T-helper 1 cell treated with Interleukin-12 subunit alpha and Interleukin-12 subunit beta and Interleukin-4 antibody, amounts not matched to agents 30 μg/mL and 1 μg/mL, for 36 hours (primary cell): ENCODE measurements around the gene NR2F6.
"Not testable (repeated sequence)": the region's sequence is repeated elsewhere in the genome, so short reads cannot be mapped to it uniquely, and the experiment has no call there.

Source experiments
- H3K27ac Mint-ChIP-seq: one replicate; pipeline ENCODE4 v1.8.0; 2021; ENCODE audit warnings: mild to moderate bottlenecking, mixed read lengths
- H3K27me3 Mint-ChIP-seq: one replicate; pipeline ENCODE4 v1.8.0; 2021; ENCODE audit warnings: low read depth, mixed read lengths
- H3K36me3 Mint-ChIP-seq: one replicate; pipeline ENCODE4 v1.8.0; 2021; ENCODE audit warnings: low read depth, mixed read lengths
- H3K4me1 Mint-ChIP-seq: one replicate; pipeline ENCODE4 v1.8.0; 2021; ENCODE audit warnings: low read depth, mixed read lengths
- H3K4me3 Mint-ChIP-seq: one replicate; pipeline ENCODE4 v1.8.0; 2021; ENCODE audit warnings: mild to moderate bottlenecking, moderate library complexity, mixed read lengths
- H3K9me3 Mint-ChIP-seq: one replicate; pipeline ENCODE4 v1.8.0; 2021; ENCODE audit warnings: mixed read lengths

The NR2F6 gene

DNA sequence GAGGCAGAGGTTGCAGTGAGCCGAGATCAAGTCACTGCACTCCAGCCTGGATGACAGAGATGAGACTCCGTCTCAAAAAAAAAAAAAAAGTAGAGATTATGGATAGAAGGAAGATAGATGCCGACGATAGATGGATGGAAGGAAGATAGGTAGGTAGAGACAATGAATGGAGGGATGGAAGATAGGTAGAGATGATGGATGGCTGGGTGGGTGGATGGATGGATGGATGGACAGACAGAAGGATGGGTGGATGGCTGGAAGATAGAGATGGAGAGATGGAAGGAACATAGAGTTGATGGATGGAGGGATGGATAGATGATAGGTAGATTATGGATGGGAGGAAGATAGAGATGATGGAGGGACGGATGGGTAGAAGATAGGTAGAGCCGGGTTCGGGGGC, 49.1 kb downstream of the NR2F6 start:
- Mint-ChIP-seq H3K27ac (peak overlapping the region; percentile 15), H3K4me1 (peaks cover 4% of the 10 kb centered on the region), H3K9me3 (no peaks in the 10 kb centered on the region), H3K4me3 (no peak overlapping the region), H3K36me3 (peaks cover 44% of the 10 kb centered on the region), H3K27me3 (no peaks in the 10 kb centered on the region)

DNA sequence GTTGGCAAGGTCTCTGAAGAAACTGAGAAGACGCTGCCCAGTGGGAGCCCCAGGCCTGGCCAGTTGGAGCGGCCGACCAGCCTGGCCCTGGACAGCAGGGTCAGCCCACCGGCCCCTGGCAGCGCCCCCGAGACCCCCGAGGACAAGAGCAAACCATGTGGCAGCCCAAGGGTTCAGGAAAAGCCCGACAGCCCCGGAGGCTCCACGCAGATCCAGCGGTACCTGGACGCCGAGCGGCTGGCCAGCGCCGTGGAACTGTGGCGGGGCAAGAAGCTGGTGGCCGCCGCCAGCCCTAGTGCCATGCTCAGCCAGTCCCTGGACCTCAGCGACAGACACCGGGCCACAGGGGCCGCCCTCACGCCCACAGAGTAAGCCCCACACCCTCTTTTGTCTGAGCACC, 50.6 kb downstream of the NR2F6 start:
- Mint-ChIP-seq H3K36me3 (peaks cover 39% of the 10 kb centered on the region), H3K27ac (no peak overlapping the region)

DNA sequence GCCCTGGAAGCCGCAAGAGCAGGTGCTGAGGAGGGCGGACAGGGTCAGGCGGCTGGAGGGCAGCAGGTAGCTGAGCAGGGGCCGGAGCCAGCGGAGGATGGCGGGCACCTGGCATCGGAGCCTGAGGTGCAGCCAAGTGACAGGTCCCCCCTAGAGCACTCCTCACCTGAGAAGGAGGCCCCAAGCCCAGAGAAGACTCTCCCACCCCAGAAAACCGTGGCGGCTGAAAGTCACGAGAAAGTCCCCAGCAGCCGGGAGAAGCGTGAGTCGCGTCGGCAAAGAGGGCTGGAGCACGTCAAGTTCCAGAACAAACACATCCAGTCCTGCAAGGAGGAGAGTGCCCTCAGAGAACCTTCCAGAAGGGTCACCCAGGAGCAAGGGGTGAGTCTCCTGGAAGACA, 51.1 kb downstream of the NR2F6 start:
- Mint-ChIP-seq H3K27ac (no peak overlapping the region), H3K4me1 (peaks cover 4% of the 10 kb centered on the region), H3K4me3 (no peak overlapping the region), H3K9me3 (no peaks in the 10 kb centered on the region), H3K27me3 (no peaks in the 10 kb centered on the region), H3K36me3 (peaks cover 37% of the 10 kb centered on the region)

More for the DNA sequence above, 50.6 kb downstream of the NR2F6 start:
- Mint-ChIP-seq H3K4me1 (peaks cover 4% of the 10 kb centered on the region), H3K9me3 (no peaks in the 10 kb centered on the region), H3K4me3 (no peak overlapping the region), H3K27me3 (no peaks in the 10 kb centered on the region)

DNA sequence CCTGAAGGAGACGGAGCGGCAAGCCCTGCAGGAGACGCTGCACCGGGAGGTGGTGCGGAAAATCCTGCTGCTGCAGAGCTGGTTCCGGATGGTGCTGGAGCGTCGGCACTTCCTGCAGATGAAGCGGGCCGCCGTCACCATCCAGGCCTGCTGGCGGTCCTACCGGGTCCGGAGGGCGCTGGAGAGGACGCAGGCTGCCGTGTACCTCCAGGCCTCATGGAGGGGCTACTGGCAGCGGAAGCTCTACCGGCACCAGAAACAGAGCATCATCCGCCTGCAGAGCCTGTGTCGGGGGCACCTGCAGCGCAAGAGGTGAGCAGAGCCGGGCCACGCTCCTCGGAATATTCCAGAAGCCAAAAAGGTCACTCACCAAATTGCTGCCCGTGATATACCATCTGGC, 53.0 kb downstream of the NR2F6 start:
- Mint-ChIP-seq H3K27me3 (no peaks in the 10 kb centered on the region), H3K36me3 (peaks cover 30% of the 10 kb centered on the region), H3K27ac (no peak overlapping the region), H3K9me3 (no peaks in the 10 kb centered on the region), H3K4me3 (no peak overlapping the region), H3K4me1 (peaks cover 3% of the 10 kb centered on the region)

DNA sequence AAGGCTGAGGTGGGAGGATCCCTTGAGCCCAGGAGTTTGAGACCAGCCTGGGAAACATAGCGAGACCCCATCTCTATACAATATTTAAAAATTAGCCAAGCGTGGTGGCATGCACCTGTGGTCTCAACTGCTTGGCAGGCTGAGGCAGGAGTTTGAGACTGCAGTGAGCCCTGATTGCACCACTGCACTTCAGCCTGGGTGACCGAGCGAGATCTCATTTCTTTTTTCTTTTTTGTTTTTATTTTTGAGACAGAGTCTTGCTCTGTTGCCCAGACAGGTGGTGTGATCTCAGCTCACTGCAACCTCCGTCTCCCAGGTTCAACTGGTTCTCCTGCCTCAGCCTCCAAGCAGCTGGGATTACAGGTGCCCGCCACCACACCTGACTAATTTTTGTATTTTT, 54.0 kb downstream of the NR2F6 start:
- not testable (repeated sequence) for H3K4me1 Mint-ChIP-seq, H3K9me3 Mint-ChIP-seq, H3K4me3 Mint-ChIP-seq, H3K27me3 Mint-ChIP-seq, H3K27ac Mint-ChIP-seq
- H3K36me3 Mint-ChIP-seq: peaks cover 26% of the 10 kb centered on the region

DNA sequence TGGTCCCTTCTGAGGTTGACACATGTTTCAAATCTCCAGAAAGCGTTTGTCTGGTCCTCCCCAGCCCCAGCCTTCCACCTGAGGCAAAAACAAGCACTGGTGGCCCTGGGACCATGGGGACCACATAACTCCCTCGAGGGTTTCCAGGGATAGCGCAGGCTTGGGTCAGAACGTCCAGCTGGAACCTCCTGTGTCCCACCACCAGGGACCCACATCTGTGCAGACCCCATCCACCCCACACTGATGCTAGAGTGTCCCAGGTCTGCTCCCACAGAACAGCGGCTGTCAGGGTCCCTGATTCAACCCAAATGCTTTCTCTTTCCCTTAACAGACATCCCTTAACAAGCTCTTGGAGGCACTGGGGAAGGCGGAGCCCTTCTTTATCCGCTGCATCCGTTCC, 60.1 kb downstream of the NR2F6 start:
- H3K9me3 Mint-ChIP-seq: no peaks in the 10 kb centered on the region
- no peak overlapping the region for H3K4me3 Mint-ChIP-seq
- H3K27me3 Mint-ChIP-seq: no peaks in the 10 kb centered on the region
- H3K27ac Mint-ChIP-seq: no peak overlapping the region
- peaks cover 19% of the 10 kb centered on the region for H3K4me1 Mint-ChIP-seq
- H3K36me3 Mint-ChIP-seq: peaks cover 39% of the 10 kb centered on the region

DNA sequence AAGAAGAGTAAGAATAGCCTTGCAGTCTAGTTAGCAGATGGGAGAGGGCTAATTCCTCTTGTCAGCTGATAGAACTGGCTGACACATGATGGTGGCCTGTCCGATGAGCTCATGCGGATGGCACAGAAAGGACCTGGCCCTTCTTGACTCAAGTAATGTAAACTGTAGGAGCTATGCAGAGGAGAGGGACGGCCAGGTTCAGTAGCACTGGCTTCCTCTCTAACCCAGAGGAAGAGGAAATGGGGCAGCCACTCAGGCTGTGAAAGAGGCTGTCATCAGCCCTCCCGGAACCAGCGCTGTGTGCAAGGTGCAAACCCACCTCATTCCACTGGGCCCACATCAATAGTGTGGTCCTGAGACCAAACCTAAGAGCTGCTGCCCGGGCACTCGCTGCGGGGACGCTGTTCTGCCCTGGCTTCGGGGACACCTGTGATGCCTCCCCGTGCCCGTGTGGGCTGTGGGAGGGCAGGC, 61.3 kb downstream of the NR2F6 start:
- Mint-ChIP-seq H3K4me1 (peaks cover 19% of the 10 kb centered on the region), H3K9me3 (no peaks in the 10 kb centered on the region), H3K27me3 (no peaks in the 10 kb centered on the region), H3K4me3 (peak overlapping the region; percentile 78), H3K36me3 (peaks cover 37% of the 10 kb centered on the region), H3K27ac (peak overlapping the region; percentile 98)

DNA sequence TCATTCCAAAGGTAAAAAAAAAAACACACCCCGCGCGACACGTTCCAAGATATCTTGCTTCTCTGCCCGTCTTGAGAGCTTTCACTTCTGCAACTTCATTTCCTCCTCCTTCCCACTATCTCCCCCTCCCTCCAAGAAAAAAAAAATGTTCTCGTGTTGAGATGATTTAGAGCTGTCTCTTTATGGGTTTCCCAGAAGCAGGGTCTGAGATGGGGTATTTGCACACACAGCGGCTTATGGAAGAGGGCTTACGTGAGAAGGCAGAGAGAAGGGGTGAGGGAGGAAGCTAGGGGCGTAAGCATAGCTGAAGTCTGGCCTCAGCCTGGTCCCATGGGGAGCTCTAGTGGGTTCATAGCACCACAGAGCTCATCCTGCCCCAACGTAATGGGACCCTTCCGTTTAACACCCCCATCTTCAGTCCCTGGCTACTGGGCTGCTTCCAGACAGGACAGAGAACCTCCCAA, 61.8 kb downstream of the NR2F6 start:
- Mint-ChIP-seq H3K4me3 (peak overlapping the region; percentile 78), H3K36me3 (peaks cover 37% of the 10 kb centered on the region)

DNA sequence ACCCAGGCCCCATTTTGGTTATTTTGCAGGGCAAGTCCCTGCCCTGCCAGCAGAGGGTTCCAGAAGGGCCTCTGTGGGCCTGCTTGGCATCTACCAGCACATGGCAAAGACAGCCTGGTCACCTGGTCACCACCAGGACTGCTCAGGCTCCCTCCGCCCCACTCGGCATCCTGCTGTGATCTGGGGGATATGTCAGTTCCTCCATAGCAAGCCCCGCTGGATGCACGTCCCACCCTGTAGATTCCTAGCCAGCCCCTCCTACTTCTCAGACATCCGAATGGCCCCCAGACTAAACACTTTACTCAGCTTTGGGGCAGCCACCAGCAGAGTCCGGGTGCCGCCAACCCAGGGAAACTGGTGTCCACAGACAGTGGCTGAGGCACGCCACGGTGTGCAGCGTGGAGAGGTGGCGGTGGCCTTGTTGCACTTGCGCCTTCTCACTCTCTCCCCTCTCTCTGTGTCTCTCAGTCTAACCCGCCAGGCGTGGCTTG, 62.4 kb downstream of the NR2F6 start:
- Mint-ChIP-seq H3K4me3 (peak overlapping the region; percentile 78), H3K9me3 (no peaks in the 10 kb centered on the region), H3K27ac (peak overlapping the region; percentile 98), H3K27me3 (no peaks in the 10 kb centered on the region), H3K36me3 (peaks cover 37% of the 10 kb centered on the region), H3K4me1 (peaks cover 19% of the 10 kb centered on the region)

More for the DNA sequence above, 61.8 kb downstream of the NR2F6 start:
- Mint-ChIP-seq H3K27ac (peak overlapping the region; percentile 98), H3K9me3 (no peaks in the 10 kb centered on the region), H3K4me1 (peaks cover 19% of the 10 kb centered on the region), H3K27me3 (no peaks in the 10 kb centered on the region)
